Endothelial cell of umbilical vein (primary cell): ENCODE measurements around the gene SAP30L. TPM values are rescaled to one million over a fixed set of nuclear protein-coding genes. Genes with fewer than 3 reads are reported as not detected.

Experiments used
- BruUV-seq: library from RNA; stranded (reverse); fragments of 400-500 nt; replicated peaks from 2 replicates; lab custom pipeline; 2021; lab: Mats Ljungman, UMichigan
- CTCF ChIA-PET: fragments of 300-600, 350-600 bp; sonication (Branson Sonifier 250); formaldehyde crosslinking; loops from one replicate; lab custom pipeline; 2021; ENCODE audit warnings: antibody characterized with exemption, inconsistent platforms; lab: Charles Lee
- POLR2A ChIA-PET: fragments of 300-600, 350-600 bp; sonication (Branson Sonifier 250); formaldehyde crosslinking; loops from one replicate; lab custom pipeline; 2021; ENCODE audit warnings: antibody characterized with exemption, inconsistent platforms; lab: Charles Lee
- DNase-seq: peaks from one replicate; pipeline ENCODE4 v3.0.0-alpha.2; 2011; ENCODE audit warnings: low read depth, low spot score
- FAIRE-seq: peaks from 2 replicates; lab custom pipeline; 2011; peaks lifted over from hg19 to GRCh38; lab: Jason Lieb, UNC
- H2AFZ ChIP-seq: 2 replicates; pipeline ENCODE4 v1.6.0; 2012; ENCODE audit warnings: low read depth, low read length, control low read depth, inconsistent platforms
- H3K27ac ChIP-seq: 2 replicates; pipeline ENCODE4 v1.5.1; 2011; ENCODE audit warnings: low read depth, mild to moderate bottlenecking, control low read depth, low read length, moderate library complexity; ENCODE audit not compliant: insufficient read depth
- H3K27me3 ChIP-seq, 2 experiments: 2 replicates each; pipeline versions ENCODE4 v1.6.0 to v1.6.1; 2011; ENCODE audit warnings: low read length in 2 of 2, mixed read lengths in 1 of 2; ENCODE audit not compliant: control insufficient read depth in 2 of 2, insufficient read depth in 2 of 2
- H3K36me3 ChIP-seq, 2 experiments: 2 replicates in 1 of 2; 3 replicates in 1 of 2; pipeline ENCODE4 v1.5.1; 2011; ENCODE audit warnings: low read length in 2 of 2, mild to moderate bottlenecking in 1 of 2, moderate library complexity in 1 of 2; ENCODE audit not compliant: control insufficient read depth in 2 of 2, insufficient read depth in 2 of 2; ENCODE audit errors: extremely low read depth in 1 of 2
- H3K4me1 ChIP-seq: 3 replicates; pipeline ENCODE4 v1.5.1; 2011; ENCODE audit warnings: mild to moderate bottlenecking, low read length; ENCODE audit not compliant: control insufficient read depth, insufficient read depth; ENCODE audit errors: extremely low read depth
- H3K4me2 ChIP-seq: 2 replicates; pipeline ENCODE4 v1.6.1; 2011; ENCODE audit warnings: low read length, control low read depth, mixed read lengths; ENCODE audit not compliant: insufficient read depth
- H3K4me3 ChIP-seq, 3 experiments: fragments of 200-600 bp in 1 of 3; sonication (generic), shearing (Covaris generic) in 1 of 3; replicated peaks in 1 of 3; 2 replicates each; pipeline ENCODE4 v1.5.1; 2011 to 2016; ENCODE audit warnings: control low read depth in 3 of 3, low read length in 3 of 3, mild to moderate bottlenecking in 2 of 3, inconsistent platforms in 1 of 3, low read depth in 1 of 3, moderate library complexity in 1 of 3; ENCODE audit not compliant: insufficient read depth in 1 of 3
- H3K79me2 ChIP-seq: 2 replicates; pipeline ENCODE4 v1.6.0; 2012; ENCODE audit warnings: low read length, inconsistent platforms; ENCODE audit not compliant: control insufficient read depth, insufficient read depth
- H3K9ac ChIP-seq: replicated peaks from 2 replicates; pipeline ENCODE3; 2011; ENCODE audit warnings: low read length, control low read depth; ENCODE audit not compliant: insufficient read depth; ENCODE audit errors: extremely low read depth
- H3K9me1 ChIP-seq: replicated peaks from 3 replicates; pipeline ENCODE4 v1.6.0; 2011; ENCODE audit warnings: mild to moderate bottlenecking, low read length; ENCODE audit not compliant: control insufficient read depth, insufficient read depth; ENCODE audit errors: extremely low read depth
- H3K9me3 ChIP-seq: replicated peaks from 2 replicates; pipeline ENCODE4 v1.5.1; 2012; ENCODE audit warnings: low read length, inconsistent platforms; ENCODE audit not compliant: control insufficient read depth, insufficient read depth
- H4K20me1 ChIP-seq: replicated peaks from 2 replicates; pipeline ENCODE3; 2011; ENCODE audit warnings: mild to moderate bottlenecking, low read length; ENCODE audit not compliant: control insufficient read depth, insufficient read depth; ENCODE audit errors: extremely low read depth
- EZH2 ChIP-seq: IDR thresholded peaks from 2 replicates; pipeline ENCODE4 v1.6.1; 2012; ENCODE audit warnings: borderline replicate concordance, low read depth, mild to moderate bottlenecking, moderate library complexity, low read length, inconsistent platforms; ENCODE audit not compliant: severe bottlenecking
- FOS ChIP-seq: IDR thresholded peaks from 2 replicates; pipeline ENCODE4 v1.6.1; 2011; ENCODE audit warnings: mild to moderate bottlenecking, low read length, moderate library complexity, borderline replicate concordance; ENCODE audit not compliant: insufficient read depth
- GATA2 ChIP-seq: IDR thresholded peaks from 2 replicates; pipeline ENCODE4 v1.7.0; 2011; ENCODE audit warnings: low read depth, mild to moderate bottlenecking, moderate library complexity, mixed read lengths, low read length; ENCODE audit not compliant: insufficient read length, insufficient read depth
- JUN ChIP-seq: IDR thresholded peaks from 2 replicates; pipeline ENCODE4 v1.6.1; 2011; ENCODE audit warnings: borderline replicate concordance, low read depth; ENCODE audit not compliant: insufficient read length, insufficient read depth
- MYC ChIP-seq: IDR thresholded peaks from one replicate; pipeline ENCODE4 v1.6.1; 2011; ENCODE audit warnings: mild to moderate bottlenecking, low read depth, low read length
- POLR2A ChIP-seq: IDR thresholded peaks from 2 replicates; pipeline ENCODE4 v1.6.1; 2012; ENCODE audit warnings: low read depth, mild to moderate bottlenecking, control low read depth, low read length
- POLR2AphosphoS5 ChIP-seq: IDR thresholded peaks from 2 replicates; pipeline ENCODE4 v1.6.1; 2012; ENCODE audit warnings: low read depth, mild to moderate bottlenecking, control low read depth, low read length, moderate library complexity; ENCODE audit not compliant: insufficient read depth
- dilution Hi-C: fragments of 300-500 bp; cut with MboI; formaldehyde crosslinking; loops from one replicate; pipeline ENCODE4 v1.15.0; 2019; ENCODE audit warnings: low sequenced_read_pairs; ENCODE audit not compliant: extremely low pct_ligation_motif_present
- intact Hi-C: fragments of 100-400 bp; cut with micrococcal nuclease; formaldehyde crosslinking; loops from one replicate; pipeline ENCODE4 v1.10.0; 2022
- polyA plus RNA-seq, 4 experiments: library from polyadenylated mRNA; depleted of rRNA in 3 of 4; stranded (reverse) in 3 of 4; unstranded in 1 of 4; fragments of >200 nt; gene quantifications; 2 replicates each; pipeline versions ENCODE4 v1.2.1 to v1.2.3, GENCODE V29; 2011 to 2012; ENCODE audit warnings: missing spikeins in 1 of 4
- total RNA-seq: library from RNA; stranded (reverse); gene quantifications from 2 replicates; pipeline ENCODE4 v1.2.3, GENCODE V29; 2021
- TF ChIP-seq, protein P1 (sequence below), 2 donors: IDR thresholded peaks; 1 replicate in 1 of 2; 2 replicates in 1 of 2; pipeline ENCODE4 v1.5.1; 2011; ENCODE audit warnings: low read length in 2 of 2, mild to moderate bottlenecking in 2 of 2, moderate library complexity in 2 of 2, control low read depth in 1 of 2, inconsistent platforms in 1 of 2, low read depth in 1 of 2; ENCODE audit not compliant: insufficient read depth in 1 of 2; ENCODE audit errors: extremely low read depth in 1 of 2
- TF ChIP-seq, protein P2 (sequence below): IDR thresholded peaks from 2 replicates; pipeline ENCODE4 v1.6.1; 2011; ENCODE audit not compliant: insufficient read depth, insufficient read length

SAP30L gene
- total and polyA plus RNA-seq, 2 donors (not counting 3 experiments of a cell fraction or from before 2014, with no cell fraction given) = 18.1 to 37.8 TPM

DNA sequence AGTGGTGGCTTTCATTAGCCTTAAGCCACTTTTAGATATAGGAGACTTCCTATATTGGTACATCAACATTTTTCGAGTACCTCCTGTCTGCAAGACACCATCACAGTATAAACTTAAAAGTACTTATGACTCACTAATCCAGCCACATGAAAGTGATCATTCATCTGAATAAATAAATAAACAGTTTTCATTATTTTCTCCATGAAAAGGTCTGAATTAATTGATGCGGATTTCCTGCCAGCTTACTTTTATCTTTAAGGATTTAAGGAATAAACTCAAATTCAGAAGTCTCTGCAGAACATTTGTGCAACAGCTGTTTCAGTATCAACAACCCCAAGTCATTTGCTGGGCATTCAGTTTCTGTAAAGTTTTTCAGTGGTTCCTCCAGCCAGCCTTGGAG lies 4.0 kb downstream of the SAP30L start:
- CTCF ChIA-PET = interaction anchor here (1.2 kb wide), 1 partner anchor 28 kb away, joined by 4 read pairs; no protein-coding TSS in a partner anchor

More for the DNA sequence above, 4.0 kb downstream of the SAP30L start:
- Histone ChIP-seq H3K36me3 (peaks cover 8 to 12% of the 10 kb centered on the region in 2 experiments), H3K9me1 (no peaks in the 10 kb centered on the region), H3K9ac (no peak overlapping the region), H3K27ac (no peak overlapping the region), H3K4me3 (no peak overlapping the region), H3K4me1 (peaks cover 11% of the 10 kb centered on the region), H3K27me3 (no peaks in the 10 kb centered on the region), H3K4me2 (no peak overlapping the region), H3K9me3 (no peaks in the 10 kb centered on the region), H2AFZ (no peak overlapping the region), H4K20me1 (peaks cover 6% of the 10 kb centered on the region), H3K79me2 (peaks cover 26% of the 10 kb centered on the region)
- TF ChIP-seq, protein P1, sequence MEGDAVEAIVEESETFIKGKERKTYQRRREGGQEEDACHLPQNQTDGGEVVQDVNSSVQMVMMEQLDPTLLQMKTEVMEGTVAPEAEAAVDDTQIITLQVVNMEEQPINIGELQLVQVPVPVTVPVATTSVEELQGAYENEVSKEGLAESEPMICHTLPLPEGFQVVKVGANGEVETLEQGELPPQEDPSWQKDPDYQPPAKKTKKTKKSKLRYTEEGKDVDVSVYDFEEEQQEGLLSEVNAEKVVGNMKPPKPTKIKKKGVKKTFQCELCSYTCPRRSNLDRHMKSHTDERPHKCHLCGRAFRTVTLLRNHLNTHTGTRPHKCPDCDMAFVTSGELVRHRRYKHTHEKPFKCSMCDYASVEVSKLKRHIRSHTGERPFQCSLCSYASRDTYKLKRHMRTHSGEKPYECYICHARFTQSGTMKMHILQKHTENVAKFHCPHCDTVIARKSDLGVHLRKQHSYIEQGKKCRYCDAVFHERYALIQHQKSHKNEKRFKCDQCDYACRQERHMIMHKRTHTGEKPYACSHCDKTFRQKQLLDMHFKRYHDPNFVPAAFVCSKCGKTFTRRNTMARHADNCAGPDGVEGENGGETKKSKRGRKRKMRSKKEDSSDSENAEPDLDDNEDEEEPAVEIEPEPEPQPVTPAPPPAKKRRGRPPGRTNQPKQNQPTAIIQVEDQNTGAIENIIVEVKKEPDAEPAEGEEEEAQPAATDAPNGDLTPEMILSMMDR (IDR thresholded peaks at IDR 0.05; ENCODE audit: extremely low read depth in 1 of 2, insufficient read depth in 1 of 2, low read depth in 1 of 2, low read length in 2 of 2) = no peak
- TF ChIP-seq POLR2AphosphoS5 (no peak), JUN (no peak), EZH2 (no peak), GATA2 (no peak), MYC (no peak), POLR2A (no peak), FOS (no peak)
- TF ChIP-seq, protein P2, sequence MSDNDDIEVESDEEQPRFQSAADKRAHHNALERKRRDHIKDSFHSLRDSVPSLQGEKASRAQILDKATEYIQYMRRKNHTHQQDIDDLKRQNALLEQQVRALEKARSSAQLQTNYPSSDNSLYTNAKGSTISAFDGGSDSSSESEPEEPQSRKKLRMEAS = no peak
- DNase-seq = no peak
- FAIRE-seq = no peak
- intact Hi-C loops (loop anchor here (5.0 to 10.0 kb wide), 2 partner anchors 82 to 405 kb away; partner anchors contain the start of genes CNOT8 and FAXDC2), dilution Hi-C loops (no loop called here)
- POLR2A ChIA-PET = no interaction called here
- BruUV-seq = no TSS peak
